ENCODE results near the gene MOB3B.

MOB3B gene

DNA sequence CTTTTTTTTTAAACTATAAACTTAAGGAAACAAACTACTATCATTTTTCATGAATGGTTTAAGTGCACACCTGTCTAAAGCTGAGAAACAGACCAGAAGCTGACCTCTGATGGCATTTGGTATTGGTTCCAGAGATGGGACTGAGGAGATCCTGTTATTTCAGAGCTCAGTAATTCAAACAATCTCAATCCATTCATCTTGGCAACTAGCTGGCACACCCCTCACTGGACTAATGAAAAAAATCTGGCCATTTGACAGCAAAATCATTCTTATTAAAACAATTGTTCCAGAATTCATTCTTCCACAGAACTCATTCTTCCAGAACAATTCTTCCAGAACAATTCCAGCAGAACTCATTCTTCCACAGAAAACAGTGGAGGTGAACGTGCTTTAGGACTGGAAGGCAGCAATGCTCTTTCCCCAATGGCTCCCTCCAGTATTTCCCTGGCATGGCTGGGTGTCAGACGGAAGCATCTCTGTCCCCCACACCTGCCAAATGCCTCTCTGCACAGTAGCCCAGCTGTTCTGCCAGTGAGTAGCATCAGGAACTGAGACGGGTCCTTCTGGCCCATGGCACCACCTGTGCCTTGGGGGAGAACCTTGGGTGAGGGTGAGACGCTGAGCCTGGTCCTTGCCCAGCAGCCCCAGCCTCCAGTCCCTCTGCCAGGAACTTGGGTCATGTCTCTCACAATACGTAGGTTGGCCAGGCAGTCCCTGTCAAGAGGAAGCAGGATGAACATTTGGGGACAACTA, 145.2 kb downstream of the MOB3B start:
- DNase-seq = no peak

DNA sequence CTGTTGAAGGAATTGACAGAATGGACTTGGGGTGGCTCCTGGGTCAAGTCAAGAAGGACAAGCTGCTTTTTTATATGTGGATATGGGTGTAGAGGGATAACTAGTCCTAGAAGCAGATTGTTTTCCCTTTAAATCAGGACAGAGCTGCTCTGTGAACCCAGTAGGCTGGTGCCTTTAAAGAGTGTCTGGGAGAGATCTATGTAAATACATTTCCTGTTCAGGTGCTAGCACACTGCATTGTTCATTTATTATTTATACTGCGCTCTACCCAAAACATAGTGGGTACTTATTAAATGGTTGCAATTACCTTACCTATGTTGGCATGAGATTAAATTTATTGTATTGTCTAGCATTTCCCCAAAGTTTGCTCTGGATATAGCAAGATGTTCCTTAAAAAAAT, 146.1 kb downstream of the MOB3B start:
- DNase-seq = no peak

DNA sequence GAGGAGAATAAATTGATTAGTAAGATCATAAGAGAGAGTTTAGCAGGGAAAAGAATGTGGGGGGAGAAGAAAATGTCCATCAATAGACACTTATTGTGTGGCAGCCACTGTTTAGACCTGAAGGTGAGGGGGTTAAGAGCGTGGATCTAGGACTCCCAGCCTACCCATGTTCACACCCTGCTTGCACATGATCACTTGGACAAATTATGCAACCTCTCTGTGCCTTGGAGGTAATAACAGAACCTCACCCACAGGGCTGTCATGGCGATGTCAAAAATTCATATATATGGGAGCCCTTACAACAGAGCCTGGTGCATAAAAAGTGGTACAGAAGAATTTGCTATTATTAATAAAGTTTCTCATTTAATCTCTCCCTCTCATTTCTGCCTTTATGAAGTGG, 146.6 kb downstream of the MOB3B start:
- DNase-seq = no peak

DNA sequence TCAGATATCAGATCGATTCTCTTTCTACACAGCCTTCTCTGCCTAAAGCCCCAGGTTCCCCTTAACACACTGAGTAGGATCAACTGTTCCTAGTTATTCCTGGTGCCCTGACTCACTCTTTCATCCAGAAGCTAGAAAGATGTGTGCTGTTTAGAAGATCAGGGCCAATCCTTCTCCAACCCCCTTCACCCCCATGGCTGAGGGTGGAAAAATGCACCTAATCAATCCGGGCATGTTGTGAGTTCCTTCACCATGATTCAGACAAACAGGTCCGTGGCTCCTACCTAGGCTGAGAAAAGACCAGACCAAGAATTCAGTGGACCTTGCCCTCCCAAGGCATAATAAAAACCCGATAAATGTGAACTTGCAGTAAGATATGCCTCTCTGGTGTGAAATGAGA, 147.3 kb downstream of the MOB3B start:
- DNase-seq = no peak

DNA sequence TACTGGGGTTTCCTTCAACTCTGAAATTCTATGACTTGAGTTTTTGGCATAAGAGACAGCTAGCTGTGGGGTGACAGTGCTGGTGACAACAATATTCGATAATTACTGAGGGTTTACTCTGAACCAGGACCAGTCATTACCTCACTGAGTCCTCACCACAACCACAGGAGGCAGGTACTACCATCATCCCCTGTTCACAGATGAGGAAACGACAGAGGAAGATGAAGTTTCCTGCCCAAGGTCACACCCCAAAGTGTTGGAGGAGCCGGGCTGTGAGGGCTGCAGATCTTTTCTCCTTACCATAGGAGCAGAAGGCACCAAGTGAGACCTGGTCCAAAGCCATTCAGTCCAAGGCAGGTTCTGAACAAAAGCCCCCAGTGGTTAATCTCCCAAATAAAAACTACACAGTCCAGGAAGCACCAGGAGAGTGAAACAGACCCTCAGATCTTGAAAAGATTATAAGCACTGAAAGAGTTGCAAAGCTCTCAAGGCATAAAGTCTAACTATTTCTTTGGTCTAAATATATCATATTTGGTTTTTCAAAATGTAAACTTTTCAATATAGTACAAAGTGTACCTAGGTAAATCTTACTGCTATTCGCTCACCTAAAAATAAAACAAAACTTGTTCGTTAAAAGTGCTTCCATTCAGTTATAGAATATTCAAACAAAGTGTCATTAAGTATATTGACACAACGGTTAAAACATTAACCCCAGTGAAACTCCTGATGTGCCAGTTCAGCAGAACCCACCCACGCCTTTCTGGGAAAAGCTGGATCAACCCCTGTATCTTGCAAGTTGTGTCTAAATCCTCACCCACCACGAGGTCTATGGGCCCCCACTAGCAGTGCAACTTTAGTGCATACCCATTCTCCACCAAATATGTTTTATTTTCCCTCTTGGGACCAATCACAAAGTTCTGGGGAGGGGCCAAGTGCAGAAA, 150.0 kb downstream of the MOB3B start:
- no peak for DNase-seq

DNA sequence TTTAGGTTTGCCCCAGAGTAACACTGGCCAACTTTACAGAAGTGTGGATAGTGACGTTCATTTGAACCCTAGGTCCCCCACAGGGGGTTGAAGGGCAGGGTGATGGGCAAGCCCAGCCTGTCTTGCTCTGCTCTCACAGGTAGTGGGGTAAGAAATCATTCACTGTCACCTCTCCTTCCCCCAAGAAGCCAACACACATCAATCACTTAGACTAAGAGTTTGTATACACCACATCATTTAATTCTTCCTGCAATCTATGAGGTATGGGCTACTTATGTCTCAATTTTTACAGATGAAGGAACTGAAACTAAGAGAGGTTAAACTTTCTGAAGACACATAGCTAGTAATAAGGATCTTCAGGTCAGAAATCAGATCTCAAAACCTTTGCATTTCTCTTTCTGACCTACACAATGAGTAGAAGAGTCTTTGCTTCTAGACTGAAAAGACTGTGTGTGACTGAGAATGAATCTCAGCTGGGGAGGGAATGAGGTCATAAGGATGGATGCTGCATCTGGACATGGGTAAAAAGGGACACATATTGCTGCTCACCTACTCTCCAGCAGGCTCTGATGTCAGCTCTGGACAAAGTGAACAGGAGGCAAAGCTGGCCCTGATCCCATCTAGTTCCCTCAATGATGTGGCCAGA, 151.7 kb downstream of the MOB3B start:
- no peak for DNase-seq

DNA sequence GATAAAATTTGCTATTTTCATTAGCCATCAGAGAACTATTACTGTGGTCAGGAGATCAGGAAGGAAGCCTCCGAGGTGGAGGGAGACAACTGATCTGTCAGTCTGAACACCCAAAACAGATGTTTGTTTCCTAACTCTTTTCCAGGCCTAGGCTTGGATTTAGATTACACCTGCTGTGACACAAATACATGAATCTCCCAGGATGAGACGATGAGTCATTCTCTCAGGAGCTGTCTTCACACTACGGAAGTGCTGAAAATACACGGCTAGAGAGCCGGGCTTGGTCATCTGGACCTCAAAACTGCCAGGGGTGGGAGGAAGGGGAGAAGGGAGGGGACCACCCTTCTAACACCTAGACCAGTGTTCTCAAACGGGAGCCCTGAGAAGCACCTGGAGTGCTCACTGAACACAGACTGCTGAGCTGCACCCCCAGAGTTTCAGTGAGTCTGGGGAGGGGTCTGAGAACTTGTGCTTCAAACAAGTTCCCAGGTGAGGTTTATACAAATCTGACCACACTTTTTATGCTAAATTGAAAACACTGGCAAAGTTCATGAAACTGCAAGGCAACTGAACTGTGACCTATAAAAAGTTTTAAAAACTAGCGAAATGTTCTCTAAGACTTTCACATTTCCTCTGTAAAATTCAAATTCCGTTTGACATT, 152.3 kb downstream of the MOB3B start:
- peak; percentile 50 for DNase-seq

DNA sequence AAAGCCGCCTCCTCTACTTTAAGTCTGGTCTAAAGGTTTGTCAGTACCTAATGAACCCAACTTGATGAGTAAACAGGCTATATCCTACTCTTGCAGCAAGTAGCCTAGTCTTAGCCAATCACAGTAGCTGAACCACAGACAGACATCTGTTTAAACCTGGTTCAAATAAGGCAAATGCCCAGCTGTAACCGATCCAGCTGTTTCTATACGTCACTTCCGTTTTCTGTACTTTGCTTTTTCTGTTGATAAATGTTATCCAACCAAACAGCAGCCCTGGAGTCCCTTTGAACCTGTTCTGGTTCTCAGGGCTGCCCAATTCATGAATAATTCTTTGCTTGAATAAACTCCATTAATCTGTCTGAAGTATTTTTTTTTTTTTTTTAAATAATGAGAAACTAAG, 155.8 kb downstream of the MOB3B start:
- no peak for DNase-seq

DNA sequence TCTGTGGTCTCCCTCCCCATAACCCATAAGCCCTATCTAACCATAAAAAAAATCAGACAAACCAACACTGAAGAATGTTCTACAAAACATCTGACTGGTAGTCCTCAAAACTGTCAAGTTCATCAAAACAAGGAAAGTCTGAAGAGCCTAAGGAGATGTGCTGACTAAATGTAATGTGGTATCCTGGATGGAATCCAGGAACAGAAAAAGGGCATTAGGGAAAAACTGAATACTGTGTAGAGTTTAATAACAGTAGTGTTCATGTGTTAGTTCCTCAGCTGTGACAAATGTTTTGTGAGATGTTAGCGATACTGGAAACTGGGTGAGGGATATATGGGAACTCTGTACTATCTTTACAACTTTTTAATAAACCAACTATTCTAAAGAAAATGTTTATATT, 157.0 kb downstream of the MOB3B start:
- DNase-seq = no peak

DNA sequence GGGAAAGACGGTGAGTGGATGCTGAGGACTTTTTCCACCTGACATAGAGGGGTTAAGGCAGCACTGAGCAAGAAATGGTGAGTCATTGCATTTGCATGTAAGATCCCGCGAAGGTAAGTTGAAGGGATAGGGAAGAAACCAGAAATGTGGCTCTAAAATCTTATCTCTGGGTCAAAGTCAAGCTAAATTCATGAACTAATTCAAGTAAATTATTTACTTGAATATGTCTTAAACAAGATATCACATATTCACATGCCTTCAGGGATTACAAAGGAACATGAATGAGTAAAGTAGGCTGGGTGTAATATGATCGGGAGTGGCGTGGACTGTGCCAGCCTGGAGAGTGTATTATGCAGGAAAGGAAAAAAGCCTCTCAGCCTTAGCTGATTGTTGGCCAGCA, 158.2 kb downstream of the MOB3B start:
- peak; percentile 20 for DNase-seq

DNA sequence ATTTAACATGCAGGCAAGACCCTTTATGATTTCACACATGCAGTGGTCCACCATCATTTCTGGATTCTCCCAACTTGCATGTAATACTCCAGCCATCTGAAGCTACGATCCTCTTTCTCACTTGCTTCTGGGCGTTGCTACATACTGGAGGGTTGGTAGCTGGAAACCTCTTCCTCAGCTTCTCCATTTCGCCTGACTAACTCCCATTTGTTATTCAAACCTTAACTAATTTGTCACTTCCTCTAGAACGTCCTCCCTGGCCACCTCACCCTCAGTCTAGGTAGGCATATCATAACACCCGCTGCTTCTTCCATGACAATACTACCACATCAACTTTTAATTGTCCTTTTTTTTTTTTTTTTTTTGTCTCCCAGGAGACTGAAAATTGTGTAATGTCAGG, 160.0 kb downstream of the MOB3B start:
- no peak for DNase-seq

DNA sequence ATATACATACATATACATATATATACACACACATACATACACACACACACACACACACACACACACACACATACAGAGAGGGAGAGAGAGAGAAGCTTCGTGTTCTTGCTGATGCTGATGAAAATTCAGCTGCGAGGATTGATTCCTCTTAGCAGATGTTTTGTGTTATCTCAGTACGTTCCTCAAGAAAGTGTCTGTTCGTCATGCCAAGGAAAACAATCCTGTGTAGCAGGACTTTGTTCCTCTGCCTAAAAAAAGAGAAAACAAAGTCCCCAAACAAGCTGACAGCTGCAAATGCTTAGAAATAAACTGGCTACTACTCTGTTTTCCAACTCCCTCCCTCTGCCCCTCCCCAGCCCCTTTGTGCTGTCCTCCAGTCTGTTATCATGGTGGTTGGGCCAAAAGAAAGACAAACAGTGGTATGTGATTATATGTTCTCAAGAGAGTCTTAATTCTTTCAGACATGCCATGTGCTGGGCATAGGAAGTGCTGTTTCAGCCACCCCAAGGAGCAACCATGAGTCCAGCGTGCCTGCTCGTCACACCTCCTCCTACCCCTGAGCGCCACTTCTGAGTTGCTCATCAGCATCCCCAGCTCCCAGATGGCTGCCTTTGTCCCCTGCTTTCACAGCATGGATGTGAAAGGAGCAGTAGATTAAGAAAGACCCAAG, 161.2 kb downstream of the MOB3B start:
- DNase-seq = no peak

DNA sequence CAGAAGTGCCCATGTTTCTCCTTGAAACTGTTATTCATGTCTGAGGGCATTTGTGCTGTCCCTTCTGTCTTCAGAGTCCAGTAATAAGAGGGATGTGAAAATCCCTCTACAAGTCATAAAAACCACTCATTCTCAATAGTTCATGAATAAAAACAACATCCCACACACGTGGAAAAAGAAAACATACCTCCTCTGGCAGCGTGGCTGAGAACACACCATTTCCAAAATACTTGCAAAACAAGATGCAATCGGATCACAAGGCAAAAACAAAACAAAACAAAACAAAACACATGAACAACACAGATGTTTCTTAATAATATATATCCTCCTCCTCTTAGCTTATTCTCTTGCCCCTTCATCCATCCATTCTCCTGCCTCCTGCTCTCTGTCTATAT, 161.7 kb downstream of the MOB3B start:
- DNase-seq = no peak

DNA sequence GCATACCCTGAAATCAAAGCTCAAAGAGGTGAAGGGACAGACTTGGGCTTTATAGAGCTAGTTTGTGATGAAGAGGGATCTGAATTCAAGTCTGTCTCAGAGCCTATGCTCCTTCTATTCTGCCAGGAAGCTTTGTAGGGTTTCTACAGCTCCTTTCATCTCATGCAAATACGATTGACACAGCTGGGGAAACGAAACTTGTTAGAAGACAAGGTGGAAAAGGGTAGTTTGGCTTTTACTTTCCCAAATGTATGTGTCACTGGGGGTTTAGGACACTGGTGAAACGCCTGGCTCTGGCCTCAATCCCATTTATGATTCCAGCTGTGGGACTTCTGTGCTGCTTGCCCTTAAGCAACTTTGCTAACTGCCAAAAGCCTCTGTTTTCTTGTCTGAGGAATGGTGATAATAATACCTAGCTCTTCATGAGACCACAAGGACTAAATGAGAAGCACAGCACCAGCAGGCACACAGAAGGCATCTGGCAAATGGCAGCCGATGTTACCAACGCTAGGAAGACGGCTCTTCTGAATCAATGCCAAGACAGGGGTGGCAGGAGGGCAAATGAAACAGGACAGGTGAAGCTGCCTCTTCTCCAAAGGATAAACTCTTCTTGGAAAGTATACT, 162.3 kb downstream of the MOB3B start:
- peak; percentile 19 for DNase-seq

DNA sequence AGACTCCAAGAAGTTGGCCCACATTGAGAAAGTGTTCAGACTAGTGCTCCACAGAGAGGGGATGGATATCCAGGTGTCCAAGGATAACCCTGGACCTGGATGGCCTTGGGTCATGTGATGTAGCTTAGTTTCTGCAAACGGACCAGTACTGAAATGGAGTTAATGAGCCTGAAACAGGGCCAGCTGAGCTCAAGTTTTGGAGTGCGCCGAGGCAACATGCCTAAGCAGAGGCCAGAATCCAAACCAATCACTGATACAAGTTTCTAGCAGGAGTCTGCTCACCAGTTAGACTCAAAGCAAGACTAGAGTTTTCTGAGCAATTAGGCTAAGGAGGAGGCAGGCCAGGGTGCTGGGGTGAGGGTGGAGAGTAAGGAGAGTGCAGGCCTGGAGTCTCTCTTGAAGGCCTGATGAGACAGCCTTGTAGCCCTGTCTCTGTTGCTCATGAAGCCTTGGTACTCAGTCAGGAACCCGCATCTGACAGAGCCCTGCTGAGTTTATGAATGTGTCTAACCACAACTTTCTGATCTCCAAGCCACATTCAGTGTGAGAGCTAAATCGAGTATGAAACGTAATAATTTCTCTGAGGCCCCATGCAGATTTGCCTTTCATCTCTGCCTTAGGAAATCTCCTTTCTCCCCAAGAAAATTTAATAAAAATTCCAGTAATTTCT, 163.8 kb downstream of the MOB3B start:
- DNase-seq = no peak

DNA sequence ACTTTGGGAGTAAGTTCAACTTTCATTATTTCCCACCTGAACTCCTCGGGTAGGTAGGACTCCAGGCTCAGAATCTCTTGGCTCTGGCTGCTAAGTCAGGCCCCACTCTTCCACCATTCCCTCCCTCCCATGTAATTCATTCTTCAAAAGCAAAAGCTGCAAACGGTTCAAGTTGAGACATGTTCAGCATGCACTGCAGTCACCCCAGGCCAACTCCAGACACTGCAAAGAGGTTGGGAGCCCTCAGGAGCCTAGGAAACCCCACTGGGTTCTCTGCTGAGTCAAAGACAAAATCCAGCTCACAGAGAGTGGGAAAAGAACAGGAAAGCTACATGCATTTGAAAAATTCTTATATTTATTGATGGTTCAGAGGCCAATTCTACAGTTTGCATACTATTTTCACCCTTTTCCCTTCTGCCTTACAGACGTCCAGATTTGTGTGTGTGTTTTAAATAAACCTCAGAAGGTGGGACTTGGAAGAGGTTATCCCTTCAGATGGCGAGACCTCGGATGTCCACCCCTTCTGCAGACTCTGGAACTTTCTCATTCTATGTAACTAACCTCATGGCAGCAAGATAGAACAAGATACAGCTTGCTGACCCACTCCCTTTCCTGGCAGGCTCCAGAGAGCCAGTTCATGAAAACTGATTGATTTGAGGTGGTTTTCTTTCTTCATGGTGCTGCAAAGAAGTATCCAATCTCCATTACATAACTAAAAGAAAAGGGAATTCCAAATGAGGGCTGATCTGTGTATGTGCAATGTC, 167.0 kb downstream of the MOB3B start:
- peak; percentile 13 for DNase-seq

DNA sequence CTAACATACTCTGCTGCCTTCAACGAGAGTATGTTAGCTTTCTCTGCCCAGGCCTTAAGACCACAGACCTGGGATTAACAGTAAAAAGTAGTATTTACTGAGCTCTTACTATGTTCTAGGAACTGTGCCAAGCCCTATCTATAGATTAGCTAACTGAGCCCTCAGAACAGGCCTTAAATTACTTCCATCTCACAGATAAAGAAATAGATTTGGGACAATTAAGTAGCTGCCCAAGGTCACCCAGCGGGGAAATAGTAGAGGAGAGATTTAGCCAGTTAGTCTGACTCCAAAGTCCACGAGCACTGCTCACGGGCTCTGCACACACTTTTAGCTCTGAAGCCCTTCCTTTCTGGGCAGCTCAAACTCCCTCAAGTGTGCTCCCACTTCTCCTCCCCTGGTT, 168.1 kb downstream of the MOB3B start:
- no peak for DNase-seq

DNA sequence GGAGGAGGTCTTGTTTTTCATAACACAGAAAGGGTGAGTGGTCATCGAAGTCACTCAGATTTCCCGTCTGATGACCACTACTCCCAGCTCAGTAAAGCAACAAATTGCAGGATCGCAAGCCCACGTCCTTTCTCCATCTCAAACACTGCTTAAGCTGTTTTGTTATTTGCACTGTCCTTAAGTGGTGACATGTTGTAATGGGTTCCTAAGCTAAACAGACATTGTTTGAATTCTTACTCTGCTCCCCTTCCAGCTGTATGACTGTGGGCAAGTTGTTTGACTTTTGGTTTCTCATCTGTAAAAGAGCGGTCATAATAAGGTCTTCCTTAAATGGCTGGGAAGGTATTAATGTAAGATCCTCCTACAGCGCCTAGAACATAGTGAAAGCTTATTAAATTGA, 169.9 kb downstream of the MOB3B start:
- DNase-seq = no peak

DNA sequence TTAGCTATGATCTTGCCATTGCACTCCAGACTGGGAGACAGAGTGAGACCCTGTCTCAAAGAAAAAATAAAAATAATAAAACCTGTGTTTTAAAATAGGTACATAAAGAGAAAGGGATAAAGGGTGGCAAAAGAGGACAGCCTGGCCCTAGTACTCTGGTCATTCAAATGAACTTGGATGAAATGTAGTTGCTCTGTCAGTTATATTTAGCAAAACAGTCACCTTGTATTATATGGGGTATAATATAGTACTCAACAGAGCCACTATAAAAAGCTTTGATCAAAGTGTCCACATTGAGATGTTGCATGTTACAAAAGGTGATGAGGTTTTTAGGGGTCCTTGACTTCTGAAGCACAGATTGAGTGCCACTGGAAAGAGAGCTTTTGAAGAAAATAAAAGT, 171.6 kb downstream of the MOB3B start:
- no peak for DNase-seq

DNA sequence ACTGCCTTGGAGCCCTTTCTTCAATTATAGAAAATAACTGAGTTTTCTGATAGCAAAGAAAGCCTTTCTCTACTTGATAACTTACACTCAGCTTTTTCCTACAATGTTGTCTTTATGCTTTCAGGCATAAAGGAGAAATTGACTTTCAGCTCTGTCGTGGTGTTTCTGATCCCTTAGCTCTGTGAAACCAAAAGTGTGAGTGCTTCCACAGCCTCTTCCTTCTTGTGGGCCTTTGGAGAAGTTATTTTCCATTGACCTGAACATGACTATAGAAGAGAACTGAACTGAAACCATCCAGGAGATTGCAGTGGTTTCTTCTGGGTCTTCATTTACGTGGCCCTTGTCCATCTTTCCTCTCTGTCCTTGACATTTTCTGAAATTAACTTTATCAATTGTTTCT, 173.2 kb downstream of the MOB3B start:
- no peak for DNase-seq

DNA sequence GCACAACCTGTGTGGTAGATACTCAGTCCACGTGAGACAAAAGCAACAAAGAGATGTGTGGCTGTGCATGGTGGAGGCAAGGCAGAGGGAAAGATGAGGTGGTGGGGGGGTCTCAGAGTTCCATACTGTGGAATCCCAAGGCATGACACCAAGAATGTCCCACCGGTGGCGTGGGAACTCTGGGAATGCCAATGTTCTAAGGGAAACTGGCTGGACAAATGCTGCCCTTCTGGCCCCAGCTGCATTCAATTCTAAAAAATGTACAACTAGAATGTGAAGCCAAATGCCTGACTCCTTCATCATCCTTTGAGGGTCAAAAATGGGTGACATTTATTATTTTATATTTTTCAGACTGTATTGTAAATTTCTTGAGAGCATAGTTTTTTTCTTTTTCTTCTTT, 174.4 kb downstream of the MOB3B start:
- no peak for DNase-seq
